BJ (cell line): Measurements from ENCODE around the gene OR10T2. TPM values are rescaled to one million over a fixed set of nuclear protein-coding genes. Genes with fewer than 3 reads are reported as not detected.
"Not testable (repeated sequence)": the region's sequence is repeated elsewhere in the genome, so short reads cannot be mapped to it uniquely, and the experiment has no call there.

ENCODE experiments used
- CTCF ChIA-PET: fragments of 350-600 bp; formaldehyde crosslinking; extraction: SDS; loops from one replicate; lab custom pipeline; 2021; ENCODE audit warnings: antibody characterized with exemption, inconsistent platforms; lab: Yijun Ruan, JAX
- POLR2A ChIA-PET: fragments of 300-600 bp; sonication (Branson Sonifier 250); formaldehyde crosslinking; extraction: SDS; loops from one replicate; lab custom pipeline; 2021; ENCODE audit warnings: antibody characterized with exemption; lab: Charles Lee
- DNase-seq: peaks from one replicate; pipeline ENCODE4 v3.0.0-alpha.2; 2011; ENCODE audit warnings: low read depth
- H3K27me3 ChIP-seq: 2 replicates; pipeline ENCODE4 v1.6.0; 2011; ENCODE audit warnings: low read length; ENCODE audit not compliant: control insufficient read depth, insufficient read depth
- H3K36me3 ChIP-seq: 2 replicates; pipeline ENCODE4 v1.5.1; 2011; ENCODE audit warnings: low read length; ENCODE audit not compliant: control insufficient read depth, insufficient read depth
- H3K4me3 ChIP-seq: 2 replicates; pipeline ENCODE4 v1.5.1; 2011; ENCODE audit warnings: low read depth, mild to moderate bottlenecking, control low read depth, low read length
- CTCF ChIP-seq: IDR thresholded peaks from 2 replicates; pipeline ENCODE4 v1.5.1; 2011; ENCODE audit warnings: low read depth, mild to moderate bottlenecking, control low read depth, inconsistent platforms, low read length, moderate library complexity; ENCODE audit not compliant: insufficient read depth
- polyA plus RNA-seq: library from polyadenylated mRNA; depleted of rRNA; stranded (reverse); fragments of >200 nt; gene quantifications from 2 replicates; pipeline ENCODE4 v1.2.3, GENCODE V29; 2011

OR10T2 gene
- polyA plus RNA-seq, 1 experiment, result not detected

- TF ChIP-seq CTCF, result no peak
- CTCF ChIA-PET, result no interaction called here
- no peaks in the 10 kb centered on the region for H3K27me3 ChIP-seq
- no peak for DNase-seq
- no peak overlapping the region for H3K4me3 ChIP-seq
- no peaks in the 10 kb centered on the region for H3K36me3 ChIP-seq
- POLR2A ChIA-PET, result no interaction called here
These were observed 41.8 kb downstream of the OR10T2 start for GRCh38 chr1:158357441-158357840.

GRCh38 chr1:158356616-158357015 lies 42.6 kb downstream of the OR10T2 start:
- no peaks in the 10 kb centered on the region for H3K27me3 ChIP-seq
- H3K4me3 ChIP-seq, result no peak overlapping the region
- TF ChIP-seq CTCF, result no peak
- ChIA-PET POLR2A (no interaction called here), CTCF (no interaction called here)
- no peak for DNase-seq
- H3K36me3 ChIP-seq, result no peaks in the 10 kb centered on the region

GRCh38 chr1:158355773-158356285 lies 43.4 kb downstream of the OR10T2 start:
- Histone ChIP-seq H3K27me3 (no peaks in the 10 kb centered on the region), H3K36me3 (no peaks in the 10 kb centered on the region), H3K4me3 (no peak overlapping the region)
- CTCF ChIA-PET, result no interaction called here
- POLR2A ChIA-PET, result no interaction called here
- TF ChIP-seq CTCF, result no peak
- DNase-seq, result no peak

- Histone ChIP-seq H3K4me3 (no peak overlapping the region), H3K36me3 (no peaks in the 10 kb centered on the region), H3K27me3 (no peaks in the 10 kb centered on the region)
- no peak for TF ChIP-seq CTCF
- CTCF ChIA-PET, result no interaction called here
- DNase-seq, result no peak
- POLR2A ChIA-PET, result no interaction called here
These were observed 45.0 kb downstream of the OR10T2 start for GRCh38 chr1:158354255-158354654.

- Histone ChIP-seq H3K36me3 (no peaks in the 10 kb centered on the region), H3K27me3 (no peaks in the 10 kb centered on the region), H3K4me3 (no peak within 1 kb of the TSS)
- ChIA-PET CTCF (no interaction called here), POLR2A (no interaction called here)
- no peak for DNase-seq
- no peak for TF ChIP-seq CTCF
These were observed 45.8 kb downstream of the OR10T2 start, which contains the start of gene CD1E for GRCh38 chr1:158353303-158354075. Gene CD1E (plus strand): TSS chr1:158353894. CDS start chr1:158353989, 95 bp downstream.

GRCh38 chr1:158348946-158349345 lies 50.3 kb downstream of the OR10T2 start:
- POLR2A ChIA-PET, CTCF ChIA-PET, H3K4me3 ChIP-seq, H3K27me3 ChIP-seq, H3K36me3 ChIP-seq, DNase-seq: not testable (repeated sequence)
